Ishikawa (cell line): ENCODE data around the gene NDST3.
A peak's percentile ranks its signal among the peaks of the same experiment; 100 is the strongest.

Source experiments
- CEBPB ChIP-seq: IDR thresholded peaks from 2 replicates; pipeline ENCODE4 v1.6.1; 2012
- CREB1 ChIP-seq: IDR thresholded peaks from 2 replicates; pipeline ENCODE4 v1.6.1; 2012; ENCODE audit warnings: low read depth
- EGR1 ChIP-seq: IDR thresholded peaks from 2 replicates; pipeline ENCODE4 v1.6.1; 2012
- EP300 ChIP-seq: IDR thresholded peaks from 2 replicates; pipeline ENCODE4 v1.6.1; 2012; ENCODE audit warnings: borderline replicate concordance
- FOXM1 ChIP-seq: IDR thresholded peaks from 2 replicates; pipeline ENCODE4 v1.6.1; 2012; ENCODE audit warnings: low read depth, borderline replicate concordance
- MAX ChIP-seq: IDR thresholded peaks from 2 replicates; pipeline ENCODE4 v1.6.1; 2012
- NFIC ChIP-seq: IDR thresholded peaks from 2 replicates; pipeline ENCODE4 v1.6.1; 2012
- RAD21 ChIP-seq: IDR thresholded peaks from 2 replicates; pipeline ENCODE4 v1.6.1; 2012; ENCODE audit warnings: low read depth
- REST ChIP-seq: IDR thresholded peaks from 2 replicates; pipeline ENCODE4 v1.6.1; 2012; ENCODE audit warnings: low read depth, mild to moderate bottlenecking
- TAF1 ChIP-seq: IDR thresholded peaks from 2 replicates; pipeline ENCODE4 v1.6.1; 2012; ENCODE audit warnings: low read depth, mild to moderate bottlenecking
- TCF12 ChIP-seq: IDR thresholded peaks from 2 replicates; pipeline ENCODE4 v1.6.1; 2012; ENCODE audit warnings: low read depth
- TEAD4 ChIP-seq: IDR thresholded peaks from 2 replicates; pipeline ENCODE4 v1.6.1; 2012
- USF1 ChIP-seq: IDR thresholded peaks from 2 replicates; pipeline ENCODE4 v1.6.1; 2012
- YY1 ChIP-seq: IDR thresholded peaks from 2 replicates; pipeline ENCODE4 v1.6.1; 2012; ENCODE audit warnings: low read depth
- ZBTB7A ChIP-seq: IDR thresholded peaks from 2 replicates; pipeline ENCODE4 v1.6.1; 2012; ENCODE audit warnings: low read depth

The NDST3 gene

DNA sequence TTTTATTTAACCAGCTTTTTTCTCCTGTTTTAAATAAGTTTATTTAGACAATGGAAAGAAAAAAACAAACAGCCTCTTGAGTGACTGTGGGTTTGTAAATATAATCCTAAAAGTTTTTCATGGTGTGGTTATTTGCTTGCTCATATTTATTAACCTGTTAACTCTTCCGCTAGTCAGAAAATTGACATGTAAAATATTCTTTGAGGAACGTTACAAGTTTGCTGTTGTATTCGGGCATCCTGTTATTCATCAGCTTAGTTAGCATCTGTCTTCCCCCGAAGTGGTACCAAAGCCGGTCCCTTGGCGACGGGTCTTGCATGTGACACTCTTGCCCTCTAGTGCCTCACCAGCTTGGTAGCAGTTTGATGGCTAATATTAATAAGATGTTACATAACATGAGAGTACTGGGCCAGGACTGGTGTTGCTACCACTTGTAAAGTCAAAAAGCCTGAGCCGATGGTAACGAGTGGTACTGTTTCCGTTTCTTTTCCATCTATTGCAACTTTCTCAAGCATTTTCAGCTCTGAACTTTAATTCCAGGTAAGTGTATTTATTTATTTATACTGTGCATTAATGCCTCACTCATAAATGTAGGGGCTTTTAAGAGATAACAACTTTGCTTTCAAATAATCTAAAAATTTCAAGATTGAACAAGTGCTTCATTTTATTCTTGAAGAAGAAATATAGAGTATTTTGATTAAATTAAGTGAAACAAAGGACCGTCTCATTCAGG is at the start of gene NDST3:
NDST3 (plus strand) TSS at position 434 of the 733 bp plus-strand sequence. CDS start 19,425 bp downstream, outside the sequence.
- TF ChIP-seq MAX, result no peak
- TF ChIP-seq TEAD4, result no peak
- no peak for TF ChIP-seq FOXM1
- no peak for TF ChIP-seq YY1
- no peak for TF ChIP-seq TCF12
- peak; percentile 93 for TF ChIP-seq RAD21
- TF ChIP-seq REST, result no peak
- TF ChIP-seq EP300, result no peak
- 0 out of 2 replicates have a peak, but pooled peaks have one; percentile 5 for TF ChIP-seq CEBPB
- TF ChIP-seq EGR1, result no peak
- TF ChIP-seq ZBTB7A, result no peak
- TF ChIP-seq TAF1, result no peak
- no peak for TF ChIP-seq USF1
- TF ChIP-seq CREB1, result no peak

DNA sequence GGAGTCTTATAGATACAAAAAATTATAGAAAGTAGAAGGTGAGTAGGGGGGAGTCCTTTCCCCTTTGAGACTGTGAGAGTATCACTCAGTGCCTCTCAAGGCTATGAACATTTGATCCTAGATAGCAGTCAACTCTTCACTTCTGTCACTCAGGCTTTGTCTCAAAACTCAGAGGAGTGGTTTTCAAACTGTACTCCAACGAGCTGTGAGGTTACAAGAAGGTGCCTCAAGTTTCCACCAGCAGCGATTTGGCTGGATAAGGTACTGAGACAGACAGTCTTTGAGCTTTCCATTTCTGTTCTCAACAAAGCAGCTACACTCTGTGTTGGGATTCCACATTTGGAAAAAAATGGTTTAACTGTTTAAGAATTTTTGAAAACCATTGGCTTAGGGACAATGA is 48.0 kb upstream of the NDST3 start:
- TF ChIP-seq NFIC, result no peak

DNA sequence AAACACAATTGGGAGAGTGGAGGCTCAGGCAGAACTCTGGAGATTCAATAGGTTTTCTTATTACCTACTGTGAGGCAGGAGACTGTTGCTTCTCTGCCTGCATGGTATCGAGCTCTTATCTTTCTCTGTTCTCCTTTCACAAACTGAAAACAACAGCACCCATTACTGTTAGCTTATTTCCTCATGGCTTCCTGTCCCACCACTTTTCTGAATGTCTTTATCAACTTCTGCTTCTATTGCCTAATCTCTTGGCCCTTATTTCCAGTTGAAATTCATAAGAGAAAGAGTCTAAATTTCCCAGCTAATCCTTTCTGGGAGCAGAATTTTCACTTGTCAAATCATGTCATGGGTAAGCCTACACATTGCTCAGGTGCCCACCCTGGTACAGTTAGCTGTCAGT is 46.8 kb upstream of the NDST3 start:
- TF ChIP-seq TAF1 (no peak), CEBPB (no peak), EGR1 (no peak), MAX (no peak), YY1 (no peak), EP300 (no peak), TEAD4 (no peak), REST (no peak), RAD21 (no peak), TCF12 (no peak), CREB1 (no peak), NFIC (no peak), ZBTB7A (no peak), USF1 (no peak)

- no peak for TF ChIP-seq EGR1
- TF ChIP-seq YY1, result no peak
- no peak for TF ChIP-seq TEAD4
- no peak for TF ChIP-seq NFIC
- TF ChIP-seq CEBPB, result no peak
- TF ChIP-seq EP300, result no peak
- no peak for TF ChIP-seq RAD21
- no peak for TF ChIP-seq USF1
- TF ChIP-seq MAX, result no peak
These were observed 37.4 kb upstream of the NDST3 start for GRCh38 chr4:117996891-117997290.

DNA sequence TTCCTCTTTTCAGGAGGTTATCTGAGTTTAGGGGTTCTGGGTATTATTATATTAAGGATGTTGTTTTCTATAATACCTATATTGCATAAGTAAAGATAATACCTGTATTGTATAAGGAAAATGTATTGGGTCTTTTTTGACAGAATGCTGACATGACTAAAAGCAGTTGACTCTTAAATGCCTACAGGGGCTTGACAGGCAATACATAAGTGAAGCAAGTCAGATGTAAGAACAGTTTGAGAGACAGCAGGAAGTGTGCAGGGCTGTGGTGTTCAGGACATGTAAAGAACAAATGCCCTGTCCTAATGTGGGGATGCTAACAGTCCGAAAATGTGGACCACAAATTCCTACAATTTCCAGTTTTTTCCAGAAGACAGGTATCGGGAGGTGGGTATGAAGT is 30.2 kb upstream of the NDST3 start:
- TF ChIP-seq CEBPB (no peak), NFIC (no peak), USF1 (no peak), REST (no peak), EGR1 (no peak), EP300 (no peak), RAD21 (no peak), TEAD4 (no peak), TCF12 (no peak), YY1 (no peak), FOXM1 (no peak), ZBTB7A (no peak)
